Hematopoietic multipotent progenitor cell treated with erythropoietin and hydrocortisone succinate and interleukin-3 and kit ligand, for 15 days (in vitro differentiated cells): ENCODE data around the gene UFSP2.
A peak's percentile ranks its signal among the peaks of the same experiment; 100 is the strongest.

ENCODE experiments used
- DNase-seq: peaks from one replicate; pipeline ENCODE4 v3.0.0-alpha.2; 2015; ENCODE audit warnings: low spot score

UFSP2 gene

DNA sequence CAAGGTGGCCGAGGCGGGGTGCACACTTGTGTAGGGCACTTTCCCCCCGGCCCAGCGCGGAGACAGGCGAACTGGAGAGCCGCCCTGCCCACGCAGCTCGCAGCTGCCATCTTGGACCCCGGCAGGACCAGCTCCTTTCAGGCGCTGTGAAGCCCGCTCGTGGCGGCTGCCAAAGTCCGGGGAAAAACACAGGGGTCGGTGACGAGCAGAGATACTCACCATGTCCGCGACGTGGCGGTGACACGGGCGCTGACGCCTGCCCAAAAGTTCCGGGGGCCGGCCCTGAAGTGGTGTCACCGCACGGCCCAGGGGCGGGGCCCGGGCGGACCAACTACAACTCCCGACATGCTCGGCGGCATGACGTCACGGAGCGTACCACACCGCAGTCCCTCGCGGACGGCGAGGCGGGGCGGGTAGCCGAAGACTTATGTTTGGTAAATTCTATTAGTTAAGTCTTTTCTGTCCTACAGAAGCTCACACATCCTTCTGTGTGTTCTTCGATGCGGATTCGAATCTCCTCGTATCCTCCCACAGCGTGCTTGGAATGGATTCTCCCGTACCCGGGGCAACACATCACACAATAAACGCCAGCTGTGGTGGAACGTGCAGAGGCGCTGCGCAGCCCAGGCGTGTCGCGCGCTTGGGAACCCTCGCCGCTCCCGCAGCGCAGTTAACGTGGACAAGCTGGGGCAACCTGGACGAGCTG lies at the start of gene UFSP2:
Gene UFSP2 (minus strand): TSS at position 318 of the 706 bp plus-strand sequence. CDS start 96 bp downstream, at position 222.
- DNase-seq = peak; percentile 90

DNA sequence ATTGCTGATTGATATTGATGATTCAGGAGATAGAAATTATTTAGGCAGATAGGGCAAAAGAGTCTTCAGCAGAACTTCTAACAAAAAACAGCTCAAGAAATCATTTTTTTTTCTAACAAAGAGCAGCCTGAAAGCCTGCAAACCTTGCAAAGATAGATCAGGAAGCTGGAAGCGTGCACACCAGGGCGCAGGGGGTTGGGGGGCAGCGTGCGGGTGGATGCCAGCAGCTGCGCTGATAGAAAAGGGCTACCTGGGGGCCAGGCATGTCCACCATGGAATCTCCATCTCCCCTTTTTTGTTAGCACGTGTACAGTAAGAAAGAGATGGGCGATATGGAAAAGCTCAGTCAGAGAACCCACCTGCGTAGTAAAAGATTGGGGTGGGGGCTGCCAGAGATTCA lies 47.5 kb upstream of the UFSP2 start:
- DNase-seq = no peak

GRCh38 chr4:185472103-185472542 lies 46.4 kb upstream of the UFSP2 start:
- DNase-seq = no peak

GRCh38 chr4:185471235-185472102 lies 45.7 kb upstream of the UFSP2 start, which contains the start of gene CCDC110:
TSS of gene CCDC110 (minus strand) at chr4:185471733. CDS start at chr4:185471683, 50 bp downstream.
- DNase-seq = peak; percentile 93

DNA sequence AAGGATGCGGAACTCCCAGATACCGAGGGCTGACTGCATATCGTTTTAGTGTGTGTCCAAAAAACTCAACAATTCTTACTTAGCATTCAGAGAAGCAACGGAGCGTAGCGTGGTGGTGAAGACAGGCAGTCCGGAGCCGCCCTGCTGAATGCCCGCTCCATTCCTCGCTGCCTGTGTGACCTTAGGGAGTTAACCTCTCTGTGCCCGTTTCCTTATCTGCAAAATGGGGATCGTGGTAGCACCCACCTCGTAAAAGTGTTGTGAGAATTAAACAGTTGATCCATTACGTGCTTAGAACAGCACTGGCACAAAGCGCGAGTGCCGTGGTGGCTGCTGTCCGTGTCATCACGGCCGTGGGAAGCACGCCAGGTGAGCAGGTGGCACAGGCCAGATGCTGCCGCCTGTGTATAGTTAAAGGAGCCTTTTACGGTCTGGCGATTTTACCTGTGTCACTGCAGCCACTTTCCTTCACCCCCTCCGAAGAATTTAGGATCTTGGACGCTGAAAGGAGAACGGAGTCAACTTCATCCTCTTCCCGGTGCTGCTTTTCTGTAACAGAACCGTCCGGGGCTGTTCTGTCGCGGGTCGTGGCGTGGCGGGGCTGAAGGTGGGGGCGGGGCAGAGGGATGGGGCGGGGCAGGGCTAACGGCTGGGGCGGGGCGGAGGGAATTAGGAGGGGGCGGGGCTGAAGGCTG lies 44.9 kb upstream of the UFSP2 start:
- no peak for DNase-seq

DNA sequence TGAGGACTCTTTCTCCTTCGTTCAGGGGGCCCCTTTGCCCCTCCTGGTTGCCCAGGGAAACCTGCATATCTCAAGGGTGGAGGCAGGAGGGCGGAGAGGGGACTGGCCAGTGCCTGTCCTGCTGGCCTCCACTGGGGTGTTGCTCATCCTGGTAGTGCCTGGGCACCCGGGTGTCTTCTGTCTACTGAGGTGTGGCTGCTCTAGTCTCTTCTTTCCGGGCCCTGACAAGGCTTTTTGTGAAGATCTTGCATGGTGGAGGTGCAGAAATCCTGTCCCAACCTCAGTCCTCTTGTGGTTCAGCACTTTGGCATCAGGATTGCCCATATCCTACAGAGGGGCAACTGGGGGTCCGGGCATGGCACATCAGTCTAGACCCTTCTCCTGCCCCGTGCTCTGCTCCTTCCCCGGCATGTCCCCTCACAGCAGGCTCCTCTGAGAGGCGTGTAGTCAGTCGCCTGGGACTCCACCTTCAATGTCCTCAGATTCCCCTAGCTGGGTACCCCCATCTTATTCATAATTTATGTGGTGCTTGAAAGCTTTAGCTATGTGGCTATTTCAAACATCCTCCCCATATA lies 43.9 kb upstream of the UFSP2 start:
- no peak for DNase-seq

GRCh38 chr4:185468999-185469398 lies 43.2 kb upstream of the UFSP2 start:
- no peak for DNase-seq

DNA sequence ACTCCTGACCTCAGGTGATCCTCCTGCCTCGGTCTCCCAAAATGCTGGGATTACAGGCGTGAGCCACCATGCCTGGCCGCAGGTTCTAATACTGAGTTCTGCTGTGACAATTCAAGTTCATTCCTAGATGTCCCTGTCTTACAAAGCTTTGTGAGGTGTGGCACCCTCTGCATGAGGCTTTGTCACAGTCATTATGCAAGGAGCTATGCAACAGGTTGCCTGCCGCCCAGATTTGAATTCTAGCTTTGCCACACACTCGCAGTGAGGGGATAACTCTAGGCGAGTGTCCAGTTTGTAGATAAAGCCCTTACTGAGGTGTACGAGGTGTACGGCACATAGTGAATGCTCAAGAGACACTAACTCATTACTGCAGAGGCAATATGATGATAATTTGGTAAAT lies 42.2 kb upstream of the UFSP2 start:
- DNase-seq = no peak

DNA sequence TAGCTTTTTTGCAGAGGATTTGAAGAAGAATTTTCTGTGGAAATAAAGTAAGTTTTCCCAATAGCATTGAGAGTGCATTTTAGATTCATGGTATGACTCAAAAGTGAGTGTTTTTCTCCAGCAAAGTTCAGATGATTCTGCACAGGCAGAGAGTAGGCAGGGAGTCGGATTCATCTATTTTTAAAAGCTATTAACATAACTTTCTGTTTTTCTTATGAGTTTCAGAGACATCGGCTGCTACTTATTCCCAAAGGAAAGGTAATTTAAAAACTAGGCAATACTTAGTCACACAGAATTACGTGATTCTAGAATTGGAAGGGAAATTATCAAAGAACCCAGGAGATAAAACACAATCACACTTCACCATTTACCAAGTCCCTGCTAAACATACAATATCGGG lies 41.3 kb upstream of the UFSP2 start:
- no peak for DNase-seq

DNA sequence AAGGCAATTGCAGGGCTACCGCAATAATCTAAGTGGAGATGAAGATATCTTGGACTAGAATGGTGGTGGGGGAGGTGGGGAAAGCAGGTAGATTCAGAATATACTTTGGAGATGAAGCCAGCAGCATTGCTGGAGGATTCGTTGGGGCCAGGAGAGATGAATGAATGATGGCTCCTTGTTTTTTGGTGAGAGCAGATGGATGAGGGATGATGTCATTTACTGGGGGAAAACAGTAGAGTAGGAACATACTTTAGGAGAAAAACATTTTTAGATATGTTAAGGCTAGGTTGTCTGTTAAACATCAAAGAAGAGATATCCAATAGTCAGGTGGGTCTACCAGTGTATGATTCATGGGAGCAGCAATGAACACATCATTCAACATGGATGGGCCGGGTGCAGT lies 39.9 kb upstream of the UFSP2 start:
- no peak for DNase-seq

DNA sequence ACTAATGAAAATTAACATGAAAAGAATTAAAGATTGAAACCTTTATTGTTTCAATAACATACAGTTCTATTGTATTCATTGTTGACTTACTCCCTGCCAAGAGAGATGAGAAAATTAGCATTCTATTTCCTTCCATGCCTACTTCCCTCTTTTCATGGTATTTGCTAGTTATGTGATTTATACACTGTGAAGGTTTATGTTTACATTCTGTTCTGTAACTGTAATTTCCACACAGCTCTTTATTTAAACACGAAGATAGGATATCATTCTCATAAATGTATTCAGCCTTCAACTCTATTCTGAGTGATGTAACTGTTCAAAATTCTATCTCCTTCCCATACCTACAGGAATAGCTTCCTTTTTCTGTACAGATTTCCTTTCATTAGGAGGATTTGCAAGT lies 39.1 kb upstream of the UFSP2 start:
- DNase-seq = no peak

GRCh38 chr4:185464183-185464582 lies 38.4 kb upstream of the UFSP2 start:
- no peak for DNase-seq

GRCh38 chr4:185463541-185463940 lies 37.8 kb upstream of the UFSP2 start:
- DNase-seq = no peak

- no peak for DNase-seq
These were observed 35.8 kb upstream of the UFSP2 start for GRCh38 chr4:185461565-185461964.

DNA sequence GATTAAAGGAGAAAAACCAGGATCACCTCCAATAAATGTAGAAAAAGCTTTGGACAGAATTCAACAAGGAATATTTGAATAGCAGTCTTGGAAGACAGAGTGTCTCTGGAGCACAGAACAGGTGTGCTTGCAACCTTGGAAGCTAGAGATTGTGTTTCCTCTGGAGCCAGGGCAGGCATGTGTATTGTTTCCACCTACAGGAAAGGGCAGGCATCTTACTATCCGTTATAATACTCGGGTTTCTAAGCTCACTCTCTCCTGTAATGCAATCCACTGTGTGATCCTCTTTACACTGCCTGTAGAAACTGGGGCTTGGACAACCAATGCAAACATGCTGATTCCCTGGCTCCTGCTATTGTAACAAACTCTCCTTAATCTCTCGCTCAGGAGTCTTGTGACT lies 31.4 kb upstream of the UFSP2 start:
- no peak for DNase-seq

GRCh38 chr4:185456131-185456530 lies 30.4 kb upstream of the UFSP2 start:
- DNase-seq = no peak

- DNase-seq = no peak
These were observed 19.4 kb upstream of the UFSP2 start for GRCh38 chr4:185445209-185445608.

DNA sequence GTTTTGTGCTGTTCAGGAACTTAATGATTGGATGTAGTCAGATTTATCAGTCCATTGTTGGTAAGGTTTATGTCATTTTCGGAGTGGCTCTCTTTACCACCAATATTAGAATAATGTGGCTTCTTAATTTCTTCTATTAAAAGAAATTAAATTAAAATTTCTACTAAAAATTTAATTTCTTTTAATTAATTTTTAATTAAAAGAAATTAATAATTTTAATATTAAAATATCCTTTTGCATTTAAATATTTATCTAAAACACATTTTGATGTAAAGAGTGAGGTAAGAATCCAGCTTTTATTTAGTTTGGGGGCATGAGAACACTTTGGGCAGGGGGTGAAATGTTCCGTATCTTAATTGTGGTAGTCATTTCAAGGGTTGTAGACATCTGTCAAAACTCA lies 15.7 kb upstream of the UFSP2 start:
- DNase-seq = no peak

GRCh38 chr4:185437809-185438208 lies 12.0 kb upstream of the UFSP2 start:
- no peak for DNase-seq

- no peak for DNase-seq
These were observed 9.7 kb upstream of the UFSP2 start for GRCh38 chr4:185435466-185435865.

GRCh38 chr4:185429660-185430059 lies 3.9 kb upstream of the UFSP2 start:
- no peak for DNase-seq

- DNase-seq = no peak
These were observed 1.4 kb upstream of the UFSP2 start for GRCh38 chr4:185426960-185427688.
